ENCODE results near the gene CTSH.
A peak's percentile ranks its signal among the peaks of the same experiment; 100 is the strongest.
"Not testable (repeated sequence)": the region's sequence is repeated elsewhere in the genome, so short reads cannot be mapped to it uniquely, and the experiment has no call there.

Gene CTSH

GRCh38 chr15:78938658-78939488 lies 6.0 kb downstream of the CTSH start:
- DNase-seq (ENCODE audit: low read depth, low spot score) = no peak

- no peak for DNase-seq (ENCODE audit: low read depth, low spot score)
These were observed 7.6 kb downstream of the CTSH start for GRCh38 chr15:78937132-78937739.

DNA sequence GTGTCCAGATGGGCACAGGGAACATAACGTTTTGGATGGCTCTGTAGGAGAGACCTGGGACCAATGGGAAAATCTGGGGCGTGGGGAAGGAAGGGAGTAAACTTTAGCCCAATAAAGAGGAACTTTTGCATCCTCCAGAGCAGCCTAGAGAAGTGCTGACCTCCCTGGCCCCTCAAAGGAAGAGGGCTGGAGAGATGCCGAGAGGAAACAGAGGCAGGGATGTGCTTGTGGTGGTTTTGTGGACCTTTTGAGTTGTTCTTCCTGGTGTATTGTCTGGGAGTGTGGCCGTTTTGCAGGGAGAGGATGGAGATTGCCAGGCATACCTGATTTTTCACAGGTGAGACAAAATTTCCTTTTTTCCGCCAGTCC lies 10.2 kb downstream of the CTSH start:
- no peak for DNase-seq (ENCODE audit: low read depth, low spot score)

GRCh38 chr15:78933823-78934654 lies 10.8 kb downstream of the CTSH start:
- DNase-seq (ENCODE audit: low read depth, low spot score) = peak; percentile 79

- DNase-seq (ENCODE audit: low read depth, low spot score) = no peak
These were observed 11.5 kb downstream of the CTSH start for GRCh38 chr15:78933187-78933822.

GRCh38 chr15:78932258-78932808 lies 12.5 kb downstream of the CTSH start:
- no peak for DNase-seq (ENCODE audit: low read depth, low spot score)

DNA sequence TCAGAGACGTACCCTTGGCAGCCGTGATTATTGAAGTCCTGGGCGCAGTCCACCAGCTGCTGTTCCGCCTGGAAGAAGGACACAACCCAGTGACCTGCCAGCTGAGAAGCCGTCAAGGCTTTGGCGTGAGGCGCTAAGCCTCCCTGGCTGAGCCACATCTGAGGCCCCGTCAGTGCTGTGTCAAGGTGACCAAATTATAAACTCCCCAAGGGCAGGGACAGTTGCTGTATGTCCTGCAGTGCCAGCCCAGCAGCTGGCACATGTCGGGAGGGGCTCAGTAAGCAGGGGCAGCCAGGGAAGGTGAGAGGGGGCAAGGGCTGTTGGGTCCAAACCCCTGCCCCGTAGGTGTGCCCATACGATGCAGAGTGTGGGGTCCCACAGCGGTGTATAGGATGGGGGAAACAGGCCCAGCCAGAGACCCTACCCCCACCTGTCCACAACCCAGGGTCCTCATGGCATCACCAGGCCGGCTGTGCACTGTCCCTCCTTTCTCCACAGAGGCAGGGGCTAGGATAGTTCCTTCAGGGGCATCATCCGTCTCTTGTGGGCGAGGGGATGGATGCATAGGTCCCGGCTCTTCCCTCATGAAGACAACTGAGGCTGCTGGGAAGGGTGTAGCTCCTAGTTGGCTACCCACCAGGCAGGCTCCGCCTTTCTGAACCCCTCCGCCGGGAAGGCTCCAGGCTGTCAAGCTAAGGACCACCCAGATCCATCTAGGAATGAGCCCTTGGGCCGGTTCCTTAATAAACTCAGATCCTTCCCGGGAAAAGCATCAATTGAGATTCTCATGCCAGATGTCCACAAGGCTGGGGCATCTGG lies 13.2 kb downstream of the CTSH start:
- DNase-seq (ENCODE audit: low read depth, low spot score) = no peak

DNA sequence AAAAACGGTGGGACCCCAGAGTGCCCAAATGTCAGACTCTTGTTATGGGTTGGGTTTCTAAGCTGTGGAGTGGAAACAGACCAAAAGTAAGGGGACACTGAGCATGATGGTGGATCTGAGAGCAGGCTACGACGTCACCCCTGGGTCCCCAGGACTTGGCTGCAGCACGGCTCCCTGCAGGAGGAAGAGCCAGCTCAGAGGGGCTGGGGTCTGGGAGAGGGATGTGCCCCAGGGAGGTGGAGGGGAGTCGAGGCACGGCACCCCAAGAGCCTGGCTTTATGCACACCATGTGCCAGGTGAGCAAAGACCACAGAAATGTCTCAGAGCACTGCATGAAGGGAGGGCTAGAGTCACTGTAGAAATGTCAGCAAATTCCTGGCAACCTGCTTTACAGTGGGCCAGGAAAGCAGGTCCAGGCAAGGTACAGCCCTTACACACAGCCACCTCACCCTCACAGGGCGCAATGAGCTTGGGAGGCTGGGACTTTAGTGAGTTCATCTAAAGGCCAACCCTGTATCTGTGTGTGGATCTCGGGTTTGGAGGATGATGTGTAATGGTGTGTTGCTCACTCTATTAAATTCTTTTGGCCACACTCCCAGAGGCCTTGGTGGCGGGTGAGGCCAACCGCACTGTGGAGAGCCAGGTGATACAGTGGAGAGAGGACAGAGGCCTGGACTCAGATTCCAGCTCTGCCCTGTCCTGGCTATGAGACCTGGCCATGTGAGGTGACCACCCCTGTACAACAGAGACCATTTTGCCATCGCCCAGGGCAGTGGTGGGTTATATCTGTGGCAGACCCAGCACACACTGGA lies 14.1 kb downstream of the CTSH start:
- peak; percentile 94 for DNase-seq (ENCODE audit: low read depth, low spot score)

- peak; percentile 58 for DNase-seq (ENCODE audit: low read depth, low spot score)
These were observed 15.1 kb downstream of the CTSH start for GRCh38 chr15:78929536-78930264.

DNA sequence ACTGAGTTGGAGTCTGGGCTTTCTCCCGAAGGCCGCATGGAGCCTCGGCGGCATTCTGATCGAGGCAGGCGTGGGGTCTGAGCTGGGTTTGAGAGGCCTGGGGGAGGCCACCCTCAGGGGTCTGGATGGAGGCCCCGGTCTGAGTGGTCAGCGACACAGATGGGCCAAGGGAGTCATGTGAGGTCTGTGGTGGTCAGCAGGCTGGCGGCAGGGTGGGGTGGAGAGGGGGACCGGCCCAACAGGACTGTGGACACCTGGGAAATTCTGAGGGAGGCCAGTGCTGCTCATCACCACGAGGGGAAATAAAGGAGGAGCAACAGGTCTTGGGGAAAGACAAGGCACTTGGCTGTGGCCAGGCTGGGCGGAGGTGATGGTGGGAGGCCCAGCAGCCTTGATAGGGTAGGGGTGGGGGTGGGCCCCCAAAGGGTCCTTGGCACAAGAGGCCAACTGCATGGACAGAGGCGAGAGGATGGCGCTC lies 16.2 kb downstream of the CTSH start:
- no peak for DNase-seq (ENCODE audit: low read depth, low spot score)

GRCh38 chr15:78928176-78928575 lies 16.7 kb downstream of the CTSH start:
- not testable (repeated sequence) for DNase-seq (ENCODE audit: low read depth, low spot score)

- no peak for DNase-seq (ENCODE audit: low read depth, low spot score)
These were observed 17.6 kb downstream of the CTSH start for GRCh38 chr15:78927077-78927790.

DNA sequence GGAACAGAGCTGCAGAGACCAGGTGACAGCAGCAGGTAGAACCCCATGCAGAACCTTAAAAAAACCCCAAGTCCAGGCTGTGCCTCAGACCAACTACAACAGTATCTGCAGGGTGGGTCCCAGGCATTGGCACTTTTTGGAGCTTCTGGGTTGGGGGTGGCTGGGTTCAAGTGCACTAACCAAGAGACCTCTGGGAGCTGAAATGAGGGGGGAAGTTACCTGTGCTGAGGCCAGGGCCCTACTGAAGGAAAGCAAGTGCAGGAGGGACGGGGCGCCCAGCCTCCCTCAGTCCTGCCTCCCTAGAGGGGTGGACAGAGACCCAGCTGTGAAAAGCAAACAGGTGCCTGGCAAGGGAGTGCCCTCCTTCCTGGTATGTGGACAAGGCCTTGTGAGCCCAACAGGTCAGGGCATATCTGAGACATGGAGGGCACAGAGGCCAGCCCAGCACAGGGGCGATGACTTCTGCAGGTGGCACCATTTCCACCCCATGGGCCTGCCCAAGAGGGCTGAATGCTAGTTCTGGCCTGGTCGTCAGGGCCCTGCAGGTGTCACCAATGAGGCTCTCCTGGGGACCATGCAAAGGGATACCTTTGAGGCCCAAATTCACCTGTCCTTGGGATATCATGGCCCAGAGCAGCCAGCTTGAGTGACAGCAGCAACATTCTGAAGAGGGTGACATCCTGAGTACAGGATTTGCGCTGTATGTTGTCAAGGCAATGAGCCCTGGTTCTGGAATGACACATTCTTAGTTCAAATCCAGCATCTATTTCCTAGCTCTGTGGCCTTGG lies 18.7 kb downstream of the CTSH start:
- DNase-seq (ENCODE audit: low read depth, low spot score) = no peak

GRCh38 chr15:78925076-78925624 lies 19.7 kb downstream of the CTSH start:
- no peak for DNase-seq (ENCODE audit: low read depth, low spot score)

- DNase-seq (ENCODE audit: low read depth, low spot score) = no peak
These were observed 21.1 kb downstream of the CTSH start for GRCh38 chr15:78923480-78924360.

DNA sequence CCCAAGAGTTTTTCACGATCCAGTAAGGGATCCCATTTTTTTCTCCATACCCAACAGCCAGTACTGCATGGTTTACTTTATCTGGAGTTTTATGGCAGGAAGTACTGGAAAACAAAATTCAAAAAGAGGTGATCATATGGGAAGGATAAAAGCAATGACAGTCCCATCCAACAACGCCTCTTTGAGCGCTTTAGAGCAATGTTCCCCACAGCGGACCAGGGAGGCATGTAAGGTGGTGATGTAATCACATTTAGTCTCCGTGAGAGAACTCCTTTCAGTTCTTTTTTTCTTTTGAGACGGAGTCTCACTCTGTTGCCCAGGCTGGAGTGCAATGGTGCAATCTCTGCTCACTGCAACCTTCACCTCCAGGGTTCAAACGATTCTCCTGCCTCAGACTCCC lies 21.8 kb downstream of the CTSH start:
- no peak for DNase-seq (ENCODE audit: low read depth, low spot score)

Measured in astrocyte of the hippocampus (primary cell).